Activated naive CD4-positive, alpha-beta T cell treated with anti-CD3 and anti-CD28 coated beads for 36 hours (primary cell): ENCODE data around the gene VPS37C. TPM values are rescaled to one million over a fixed set of nuclear protein-coding genes. Genes with fewer than 3 reads are reported as not detected.
A peak's percentile ranks its signal among the peaks of the same experiment; 100 is the strongest.
"Not testable (repeated sequence)": the region's sequence is repeated elsewhere in the genome, so short reads cannot be mapped to it uniquely, and the experiment has no call there.

Experiments used
- CTCF ChIA-PET: fragments of 350-600 bp; sonication (Branson Sonifier 250); formaldehyde crosslinking; loops from one replicate; lab custom pipeline; 2021; ENCODE audit warnings: antibody characterized with exemption; lab: Charles Lee
- DNase-seq: peaks from one replicate; pipeline ENCODE4 v3.0.0-alpha.2; 2020
- H3K27ac Mint-ChIP-seq: one replicate; pipeline ENCODE4 v1.8.0; 2021; ENCODE audit warnings: mild to moderate bottlenecking, mixed read lengths
- H3K27me3 Mint-ChIP-seq: one replicate; pipeline ENCODE4 v1.8.0; 2021; ENCODE audit warnings: low read depth, mixed read lengths
- H3K36me3 Mint-ChIP-seq: one replicate; pipeline ENCODE4 v1.8.0; 2021; ENCODE audit warnings: low read depth, mixed read lengths
- H3K4me1 Mint-ChIP-seq: one replicate; pipeline ENCODE4 v1.8.0; 2021; ENCODE audit warnings: low read depth, mixed read lengths
- H3K4me3 Mint-ChIP-seq: one replicate; pipeline ENCODE4 v1.8.0; 2021; ENCODE audit warnings: mild to moderate bottlenecking, moderate library complexity, mixed read lengths
- H3K9me3 Mint-ChIP-seq: one replicate; pipeline ENCODE4 v1.8.0; 2021; ENCODE audit warnings: mixed read lengths
- intact Hi-C: fragments of 100-400 bp; cut with micrococcal nuclease; formaldehyde crosslinking; loops from one replicate; pipeline ENCODE4 v1.15.1; 2023
- total RNA-seq, 2 experiments: library from RNA; stranded (reverse); gene quantifications; one replicate each; pipeline ENCODE4 v1.2.3, GENCODE V29; 2021

The VPS37C gene
- total RNA-seq, 2 experiments from 2014 or later: 8.5 to 8.9 TPM

GRCh38 chr11:61172888-61173287, 11.7 kb upstream of the VPS37C start:
- Mint-ChIP-seq H3K27me3 (no peaks in the 10 kb centered on the region), H3K9me3 (peaks cover 2% of the 10 kb centered on the region), H3K4me1 (peaks cover 14% of the 10 kb centered on the region), H3K27ac (no peak overlapping the region), H3K4me3 (no peak overlapping the region), H3K36me3 (no peaks in the 10 kb centered on the region)
- DNase-seq: no peak
- intact Hi-C loops: no loop called here
- CTCF ChIA-PET: no interaction called here

GRCh38 chr11:61172356-61172755, 11.1 kb upstream of the VPS37C start:
- no peak for DNase-seq
- Mint-ChIP-seq H3K4me1 (peaks cover 20% of the 10 kb centered on the region), H3K27ac (no peak overlapping the region), H3K36me3 (no peaks in the 10 kb centered on the region), H3K27me3 (no peaks in the 10 kb centered on the region), H3K4me3 (no peak overlapping the region), H3K9me3 (peaks cover 2% of the 10 kb centered on the region)
- intact Hi-C loops: no loop called here
- CTCF ChIA-PET: interaction anchor here (0.6 to 1.4 kb wide), 3 partner anchors 13 to 273 kb away, joined by 4 read pairs; no protein-coding TSS in a partner anchor

- CTCF ChIA-PET: interaction anchor here (0.6 to 1.4 kb wide), 4 partner anchors 12 to 274 kb away, joined by 3 to 4 read pairs (median 4); no protein-coding TSS in a partner anchor
- Mint-ChIP-seq H3K4me3 (no peak overlapping the region), H3K27ac (no peak overlapping the region), H3K9me3 (peaks cover 2% of the 10 kb centered on the region), H3K36me3 (no peaks in the 10 kb centered on the region), H3K4me1 (peaks cover 22% of the 10 kb centered on the region), H3K27me3 (no peaks in the 10 kb centered on the region)
- DNase-seq: no peak
- intact Hi-C loops: no loop called here
These were observed 10.7 kb upstream of the VPS37C start for GRCh38 chr11:61171907-61172306.

GRCh38 chr11:61170566-61170965, 9.3 kb upstream of the VPS37C start:
- Mint-ChIP-seq H3K27me3 (no peaks in the 10 kb centered on the region), H3K9me3 (peaks cover 2% of the 10 kb centered on the region), H3K4me3 (no peak overlapping the region), H3K4me1 (peaks cover 22% of the 10 kb centered on the region), H3K27ac (no peak overlapping the region), H3K36me3 (no peaks in the 10 kb centered on the region)
- DNase-seq: no peak
- CTCF ChIA-PET: interaction anchor here (1.6 kb wide), 1 partner anchor 16 kb away, joined by 8 read pairs; no protein-coding TSS in a partner anchor
- intact Hi-C loops: no loop called here

- no peaks in the 10 kb centered on the region for H3K27me3 Mint-ChIP-seq
- CTCF ChIA-PET: interaction anchor here (1.3 kb wide), 1 partner anchor 15 kb away, joined by 4 read pairs; no protein-coding TSS in a partner anchor
- H3K36me3 Mint-ChIP-seq: no peaks in the 10 kb centered on the region
- no peak for DNase-seq
- H3K27ac Mint-ChIP-seq: no peak overlapping the region
- intact Hi-C loops: loop anchor here (10.0 kb wide), 1 partner anchor 324 kb away; the partner anchor contains the start of gene CCDC86
- H3K4me1 Mint-ChIP-seq: peaks cover 36% of the 10 kb centered on the region
- peaks cover 2% of the 10 kb centered on the region for H3K9me3 Mint-ChIP-seq
- no peak overlapping the region for H3K4me3 Mint-ChIP-seq
These were observed 7.6 kb upstream of the VPS37C start for GRCh38 chr11:61168800-61169199.

GRCh38 chr11:61168042-61168688, 6.9 kb upstream of the VPS37C start:
- Mint-ChIP-seq H3K27me3 (no peaks in the 10 kb centered on the region), H3K4me3 (no peak overlapping the region), H3K9me3 (peaks cover 2% of the 10 kb centered on the region), H3K36me3 (no peaks in the 10 kb centered on the region), H3K27ac (no peak overlapping the region), H3K4me1 (peaks cover 40% of the 10 kb centered on the region)
- intact Hi-C loops: loop anchor here (10.0 kb wide), 1 partner anchor 323 kb away; the partner anchor contains the start of gene CCDC86
- no peak for DNase-seq
- CTCF ChIA-PET: no interaction called here

- peaks cover 42% of the 10 kb centered on the region for H3K4me1 Mint-ChIP-seq
- H3K4me3 Mint-ChIP-seq, H3K27me3 Mint-ChIP-seq, DNase-seq, H3K36me3 Mint-ChIP-seq, H3K27ac Mint-ChIP-seq, CTCF ChIA-PET, H3K9me3 Mint-ChIP-seq: not testable (repeated sequence)
- intact Hi-C loops: loop anchor here (10.0 kb wide), 1 partner anchor 322 kb away; the partner anchor contains the start of gene CCDC86
These were observed 5.1 kb upstream of the VPS37C start for GRCh38 chr11:61166331-61166730.

- DNase-seq, CTCF ChIA-PET, H3K4me3 Mint-ChIP-seq, H3K9me3 Mint-ChIP-seq, H3K36me3 Mint-ChIP-seq, H3K27ac Mint-ChIP-seq, H3K27me3 Mint-ChIP-seq: not testable (repeated sequence)
- intact Hi-C loops: loop anchor here (10.0 kb wide), 1 partner anchor 321 kb away; the partner anchor contains the start of gene CCDC86
- peaks cover 43% of the 10 kb centered on the region for H3K4me1 Mint-ChIP-seq
These were observed 4.6 kb upstream of the VPS37C start for GRCh38 chr11:61165785-61166184.

GRCh38 chr11:61164606-61165424, 3.6 kb upstream of the VPS37C start:
- Mint-ChIP-seq H3K27me3 (no peaks in the 10 kb centered on the region), H3K27ac (peak overlapping the region; percentile 92), H3K9me3 (no peaks in the 10 kb centered on the region), H3K4me3 (no peak overlapping the region), H3K4me1 (peaks cover 52% of the 10 kb centered on the region), H3K36me3 (no peaks in the 10 kb centered on the region)
- intact Hi-C loops: loop anchor here (5.0 to 10.0 kb wide), 4 partner anchors 103 to 1548 kb away; partner anchors contain the start of genes CCDC86 and OSBP
- DNase-seq: no peak
- CTCF ChIA-PET: no interaction called here

GRCh38 chr11:61163714-61164605, 2.7 kb upstream of the VPS37C start:
- Mint-ChIP-seq H3K27me3 (no peaks in the 10 kb centered on the region), H3K4me1 (peaks cover 58% of the 10 kb centered on the region), H3K36me3 (no peaks in the 10 kb centered on the region), H3K9me3 (no peaks in the 10 kb centered on the region), H3K4me3 (peak overlapping the region; percentile 30), H3K27ac (peak overlapping the region; percentile 92)
- intact Hi-C loops: loop anchor here (5.0 to 10.0 kb wide), 4 partner anchors 102 to 1547 kb away; partner anchors contain the start of genes CCDC86 and OSBP
- CTCF ChIA-PET: interaction anchor here (1.1 kb wide), 1 partner anchor 248 kb away, joined by 3 read pairs; no protein-coding TSS in a partner anchor
- DNase-seq: peak; percentile 46

GRCh38 chr11:61163021-61163420, 1.8 kb upstream of the VPS37C start:
- intact Hi-C loops: loop anchor here (5.0 to 10.0 kb wide), 4 partner anchors 101 to 1546 kb away; partner anchors contain the start of genes CCDC86 and OSBP
- Mint-ChIP-seq H3K4me3 (no peak overlapping the region), H3K36me3 (no peaks in the 10 kb centered on the region), H3K27ac (peak overlapping the region; percentile 6), H3K4me1 (peaks cover 66% of the 10 kb centered on the region), H3K9me3 (no peaks in the 10 kb centered on the region), H3K27me3 (no peaks in the 10 kb centered on the region)
- CTCF ChIA-PET: interaction anchor here (1.1 kb wide), 1 partner anchor 247 kb away, joined by 3 read pairs; no protein-coding TSS in a partner anchor
- DNase-seq: no peak
